WTC11 (cell line): ENCODE measurements around the gene UBQLN3. TPM values are rescaled to one million over a fixed set of nuclear protein-coding genes. Genes with fewer than 3 reads are reported as not detected.

Source experiments
- ATAC-seq: fragments of 200-7000 bp; cut with Tn5 transposase; 2 replicates; pipeline ENCODE4 v1.10.0; 2021; ENCODE audit warnings: mild to moderate bottlenecking, moderate library complexity
- CTCF ChIA-PET: fragments of 300-600 bp; sonication (Branson Sonifier 250); formaldehyde crosslinking; loops from one replicate; lab custom pipeline; 2021; ENCODE audit warnings: antibody characterized with exemption; lab: Charles Lee
- POLR2A ChIA-PET: fragments of 350-600 bp; sonication (Branson Sonifier 250); formaldehyde crosslinking; loops from one replicate; lab custom pipeline; 2021; ENCODE audit warnings: antibody characterized with exemption; lab: Charles Lee
- DNase-seq: peaks from one replicate; pipeline ENCODE4 v3.0.0; 2021; ENCODE audit warnings: low spot score
- H3K27ac Mint-ChIP-seq: 2 replicates; pipeline ENCODE4 v1.8.0; 2021; ENCODE audit warnings: mixed read lengths
- H3K27me3 Mint-ChIP-seq: 2 replicates; pipeline ENCODE4 v1.8.0; 2021; ENCODE audit warnings: low read depth, mild to moderate bottlenecking, moderate library complexity, mixed read lengths
- H3K36me3 Mint-ChIP-seq: 2 replicates; pipeline ENCODE4 v1.8.0; 2021; ENCODE audit warnings: mixed read lengths
- H3K4me1 Mint-ChIP-seq: 2 replicates; pipeline ENCODE4 v1.8.0; 2022; ENCODE audit warnings: mixed read lengths
- H3K4me3 Mint-ChIP-seq: 2 replicates; pipeline ENCODE4 v1.8.0; 2021; ENCODE audit warnings: mild to moderate bottlenecking, moderate library complexity, mixed read lengths
- H3K9me3 Mint-ChIP-seq: 2 replicates; pipeline ENCODE4 v1.8.0; 2021; ENCODE audit warnings: mixed read lengths
- AR ChIP-seq: fragments of 250-450 bp; sonication (Bioruptor Pico); IDR thresholded peaks from 2 replicates; pipeline ENCODE4 v1.9.0; 2021; ENCODE audit warnings: mild to moderate bottlenecking
- CREB1 ChIP-seq: sonication (generic); formaldehyde crosslinking; IDR thresholded peaks from 2 replicates; pipeline ENCODE4 v1.8.0; 2023; ENCODE audit warnings: mild to moderate bottlenecking, missing genetic modification reagents
- CREM ChIP-seq: sonication (generic); formaldehyde crosslinking; IDR thresholded peaks from 2 replicates; pipeline ENCODE4 v1.8.1; 2022; ENCODE audit warnings: mild to moderate bottlenecking, missing genetic modification reagents, moderate library complexity
- IRF2 ChIP-seq: sonication (generic); formaldehyde crosslinking; IDR thresholded peaks from 2 replicates; pipeline ENCODE4 v1.8.0; 2022; ENCODE audit warnings: low read depth, missing genetic modification reagents, borderline replicate concordance
- JAZF1 ChIP-seq: fragments of 250-450 bp; sonication (Bioruptor Pico); IDR thresholded peaks from 2 replicates; pipeline ENCODE4 v1.9.0; 2021; ENCODE audit warnings: moderate library complexity, mild to moderate bottlenecking, inconsistent platforms
- JUN ChIP-seq: sonication (generic); formaldehyde crosslinking; IDR thresholded peaks from 2 replicates; pipeline ENCODE4 v1.8.0; 2023; ENCODE audit warnings: mild to moderate bottlenecking, missing genetic modification reagents
- KAT7 ChIP-seq: sonication (generic); formaldehyde crosslinking; IDR thresholded peaks from 2 replicates; pipeline ENCODE4 v1.8.1; 2023; ENCODE audit warnings: missing genetic modification reagents, mild to moderate bottlenecking, borderline replicate concordance
- MXD4 ChIP-seq: fragments of 250-450 bp; sonication (Bioruptor Pico); IDR thresholded peaks from 2 replicates; pipeline ENCODE4 v1.8.0; 2021; ENCODE audit warnings: mild to moderate bottlenecking, moderate library complexity, borderline replicate concordance
- NFYB ChIP-seq: sonication (generic); formaldehyde crosslinking; conservative IDR thresholded peaks from 2 replicates; pipeline ENCODE4 v1.8.0; 2022; ENCODE audit warnings: low read depth, missing genetic modification reagents
- OVOL2 ChIP-seq: fragments of 250-450 bp; sonication (Bioruptor Pico); IDR thresholded peaks from 2 replicates; pipeline ENCODE4 v1.9.0; 2021; ENCODE audit warnings: mild to moderate bottlenecking, borderline replicate concordance
- PRDM15 ChIP-seq: sonication (generic); formaldehyde crosslinking; IDR thresholded peaks from 2 replicates; pipeline ENCODE4 v1.8.0; 2022; ENCODE audit warnings: missing genetic modification reagents
- PRRX2 ChIP-seq: fragments of 250-450 bp; sonication (Bioruptor Pico); IDR thresholded peaks from 2 replicates; pipeline ENCODE4 v1.8.0; 2021; ENCODE audit warnings: mild to moderate bottlenecking
- RELA ChIP-seq: sonication (generic); formaldehyde crosslinking; IDR thresholded peaks from 2 replicates; pipeline ENCODE4 v1.8.1; 2022; ENCODE audit warnings: missing genetic modification reagents, mild to moderate bottlenecking, borderline replicate concordance
- RORB ChIP-seq: fragments of 250-450 bp; sonication (Bioruptor Pico); IDR thresholded peaks from 2 replicates; pipeline ENCODE4 v1.9.0; 2021; ENCODE audit warnings: mild to moderate bottlenecking
- SMAD4 ChIP-seq: sonication (generic); formaldehyde crosslinking; IDR thresholded peaks from 2 replicates; pipeline ENCODE4 v1.8.0; 2022; ENCODE audit warnings: mild to moderate bottlenecking, missing genetic modification reagents
- SP1 ChIP-seq: sonication (generic); formaldehyde crosslinking; conservative IDR thresholded peaks from 2 replicates; pipeline ENCODE4 v1.8.1; 2022; ENCODE audit warnings: missing genetic modification reagents
- USF2 ChIP-seq: sonication (generic); formaldehyde crosslinking; IDR thresholded peaks from 2 replicates; pipeline ENCODE4 v1.8.1; 2023; ENCODE audit warnings: mild to moderate bottlenecking, missing genetic modification reagents, moderate library complexity
- ZNF232 ChIP-seq: sonication (generic); formaldehyde crosslinking; IDR thresholded peaks from 2 replicates; pipeline ENCODE4 v1.8.0; 2022; ENCODE audit warnings: mild to moderate bottlenecking, missing genetic modification reagents
- ZNF416 ChIP-seq: fragments of 250-450 bp; sonication (Bioruptor Pico); IDR thresholded peaks from 2 replicates; pipeline ENCODE4 v1.9.0; 2021; ENCODE audit warnings: mild to moderate bottlenecking, inconsistent platforms
- ZNF423 ChIP-seq: fragments of 250-450 bp; sonication (Bioruptor Pico); IDR thresholded peaks from 2 replicates; pipeline ENCODE4 v2.1.2; 2022; ENCODE audit warnings: mild to moderate bottlenecking, moderate library complexity
- total RNA-seq: library from RNA; stranded (reverse); gene quantifications from 3 replicates; pipeline ENCODE4 v1.2.3, GENCODE V29; 2021
- TF ChIP-seq, protein P1 (sequence below): sonication (generic); formaldehyde crosslinking; IDR thresholded peaks from 2 replicates; pipeline ENCODE4 v1.8.0; 2022; ENCODE audit warnings: mild to moderate bottlenecking, missing genetic modification reagents
- TF ChIP-seq, protein P2 (sequence below): fragments of 250-450 bp; sonication (Bioruptor Pico); conservative IDR thresholded peaks from 2 replicates; pipeline ENCODE4 v1.9.0; 2021; ENCODE audit warnings: mild to moderate bottlenecking
- TF ChIP-seq, protein P3 (sequence below): sonication (generic); formaldehyde crosslinking; IDR thresholded peaks from 2 replicates; pipeline ENCODE4 v1.8.1; 2023; ENCODE audit warnings: mild to moderate bottlenecking, missing genetic modification reagents, moderate library complexity
- TF ChIP-seq, protein P4 (sequence below): sonication (generic); formaldehyde crosslinking; IDR thresholded peaks from 2 replicates; pipeline ENCODE4 v1.8.1; 2023; ENCODE audit warnings: mild to moderate bottlenecking, missing genetic modification reagents

Gene UBQLN3
- total RNA-seq, 1 experiment from 2014 or later, result not detected

DNA sequence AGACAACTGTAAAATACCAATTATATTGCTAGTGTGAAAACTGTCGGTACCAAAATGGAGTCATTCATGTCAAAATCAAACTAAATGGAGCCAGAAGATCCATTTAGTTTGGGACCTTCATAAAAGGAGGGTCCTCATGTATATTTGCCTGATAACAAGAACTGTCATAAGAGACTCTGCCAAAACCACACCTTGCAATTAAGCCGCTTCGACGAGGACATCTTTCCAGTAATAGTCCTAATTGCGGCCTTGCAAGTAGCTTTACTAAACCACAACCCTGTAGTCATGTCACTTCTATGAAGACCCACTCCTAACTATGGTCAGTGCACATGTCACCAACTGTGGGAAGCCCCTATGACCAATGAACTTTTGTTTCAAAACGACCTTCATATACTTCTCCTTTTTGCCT, 9.4 kb downstream of the UBQLN3 start (continued):
- TF ChIP-seq, protein P1, sequence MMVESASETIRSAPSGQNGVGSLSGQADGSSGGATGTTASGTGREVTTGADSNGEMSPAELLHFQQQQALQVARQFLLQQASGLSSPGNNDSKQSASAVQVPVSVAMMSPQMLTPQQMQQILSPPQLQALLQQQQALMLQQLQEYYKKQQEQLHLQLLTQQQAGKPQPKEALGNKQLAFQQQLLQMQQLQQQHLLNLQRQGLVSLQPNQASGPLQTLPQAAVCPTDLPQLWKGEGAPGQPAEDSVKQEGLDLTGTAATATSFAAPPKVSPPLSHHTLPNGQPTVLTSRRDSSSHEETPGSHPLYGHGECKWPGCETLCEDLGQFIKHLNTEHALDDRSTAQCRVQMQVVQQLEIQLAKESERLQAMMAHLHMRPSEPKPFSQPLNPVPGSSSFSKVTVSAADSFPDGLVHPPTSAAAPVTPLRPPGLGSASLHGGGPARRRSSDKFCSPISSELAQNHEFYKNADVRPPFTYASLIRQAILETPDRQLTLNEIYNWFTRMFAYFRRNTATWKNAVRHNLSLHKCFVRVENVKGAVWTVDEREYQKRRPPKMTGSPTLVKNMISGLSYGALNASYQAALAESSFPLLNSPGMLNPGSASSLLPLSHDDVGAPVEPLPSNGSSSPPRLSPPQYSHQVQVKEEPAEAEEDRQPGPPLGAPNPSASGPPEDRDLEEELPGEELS (CRISPR knock-in tag), result no peak
- TF ChIP-seq JUN (CRISPR knock-in tag), result no peak
- TF ChIP-seq AR, result no peak
- no peak for TF ChIP-seq CREM (CRISPR knock-in tag)
- no peak for TF ChIP-seq ZNF416 (CRISPR knock-in tag)
- no peak for TF ChIP-seq RORB (CRISPR knock-in tag)
- TF ChIP-seq, protein P2, sequence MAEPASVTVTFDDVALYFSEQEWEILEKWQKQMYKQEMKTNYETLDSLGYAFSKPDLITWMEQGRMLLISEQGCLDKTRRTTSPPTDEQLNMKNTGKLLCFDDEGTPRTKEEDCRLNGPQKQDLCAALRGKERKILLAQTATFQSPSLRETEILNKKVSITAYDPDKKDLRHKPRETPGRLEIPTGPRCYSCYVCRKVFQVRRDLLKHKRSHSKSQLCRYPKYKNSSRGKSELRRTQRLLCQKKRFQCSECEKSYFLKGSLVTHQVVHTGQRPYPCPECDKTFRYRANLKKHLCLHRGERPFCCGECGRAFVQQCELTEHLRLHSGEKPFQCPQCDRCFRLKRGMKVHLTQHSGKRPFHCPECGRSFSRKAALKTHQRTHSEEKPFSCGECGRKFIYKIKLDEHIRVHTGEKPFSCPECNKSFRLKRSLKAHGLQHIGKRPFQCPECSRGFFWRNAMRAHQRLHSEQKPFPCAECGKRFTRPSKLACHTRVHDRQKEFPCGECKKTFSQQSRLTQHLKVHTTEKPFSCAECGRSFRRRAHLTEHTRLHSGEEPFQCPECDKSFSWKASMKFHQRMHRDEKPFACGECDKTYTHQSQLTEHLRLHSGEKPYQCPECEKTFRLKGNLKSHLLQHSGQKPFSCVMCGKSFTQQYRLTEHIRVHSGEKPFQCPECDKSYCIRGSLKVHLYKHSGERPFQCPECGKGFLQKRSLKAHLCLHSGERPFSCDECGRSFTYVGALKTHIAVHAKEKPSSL (CRISPR knock-in tag), result no peak
- TF ChIP-seq NFYB (CRISPR knock-in tag), result no peak
- TF ChIP-seq KAT7 (CRISPR knock-in tag), result no peak
- TF ChIP-seq, protein P3, sequence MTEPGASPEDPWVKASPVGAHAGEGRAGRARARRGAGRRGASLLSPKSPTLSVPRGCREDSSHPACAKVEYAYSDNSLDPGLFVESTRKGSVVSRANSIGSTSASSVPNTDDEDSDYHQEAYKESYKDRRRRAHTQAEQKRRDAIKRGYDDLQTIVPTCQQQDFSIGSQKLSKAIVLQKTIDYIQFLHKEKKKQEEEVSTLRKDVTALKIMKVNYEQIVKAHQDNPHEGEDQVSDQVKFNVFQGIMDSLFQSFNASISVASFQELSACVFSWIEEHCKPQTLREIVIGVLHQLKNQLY (CRISPR knock-in tag), result no peak
- no peak for TF ChIP-seq SMAD4 (CRISPR knock-in tag)
- TF ChIP-seq IRF2 (CRISPR knock-in tag), result no peak
- no peak for TF ChIP-seq SP1 (CRISPR knock-in tag)
- no peak for TF ChIP-seq RELA
- TF ChIP-seq, all 79 proteins: peak for 0

DNA sequence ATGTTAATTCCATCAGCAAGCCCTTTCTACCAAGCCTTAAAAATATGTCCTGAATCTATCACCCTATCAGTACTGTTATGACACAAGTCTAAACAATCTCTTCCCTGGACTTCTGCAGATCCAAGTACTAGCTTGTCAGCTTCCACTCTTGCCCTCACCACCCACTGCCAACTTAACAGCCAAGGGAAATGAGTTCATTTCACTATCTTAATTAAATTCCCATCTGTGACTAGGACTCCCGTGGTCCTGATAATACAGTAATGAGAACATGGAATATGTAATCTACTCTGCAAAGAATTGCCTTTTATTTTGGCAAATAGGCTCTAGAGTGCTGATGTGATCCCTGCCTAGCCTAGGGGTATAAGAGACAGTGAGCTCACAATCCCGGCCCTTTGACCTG, 10.1 kb downstream of the UBQLN3 start:
- no peak for DNase-seq
- POLR2A ChIA-PET, result no interaction called here
- Mint-ChIP-seq H3K4me1 (0 out of 2 replicates have a peak, but pooled peaks cover 3% of the 10 kb centered on the region), H3K4me3 (no peak overlapping the region), H3K27me3 (no peaks in the 10 kb centered on the region), H3K36me3 (no peaks in the 10 kb centered on the region), H3K27ac (no peak overlapping the region), H3K9me3 (no peaks in the 10 kb centered on the region)
- CTCF ChIA-PET, result no interaction called here
- TF ChIP-seq CREB1 (CRISPR knock-in tag) (no peak), ZNF423 (no peak), ZNF232 (CRISPR knock-in tag) (no peak), PRRX2 (CRISPR knock-in tag) (no peak), USF2 (CRISPR knock-in tag) (no peak), OVOL2 (CRISPR knock-in tag) (no peak), SMAD4 (CRISPR knock-in tag) (no peak), KAT7 (CRISPR knock-in tag) (no peak), JAZF1 (no peak), PRDM15 (CRISPR knock-in tag) (no peak), MXD4 (CRISPR knock-in tag) (no peak)
- TF ChIP-seq, protein P4, sequence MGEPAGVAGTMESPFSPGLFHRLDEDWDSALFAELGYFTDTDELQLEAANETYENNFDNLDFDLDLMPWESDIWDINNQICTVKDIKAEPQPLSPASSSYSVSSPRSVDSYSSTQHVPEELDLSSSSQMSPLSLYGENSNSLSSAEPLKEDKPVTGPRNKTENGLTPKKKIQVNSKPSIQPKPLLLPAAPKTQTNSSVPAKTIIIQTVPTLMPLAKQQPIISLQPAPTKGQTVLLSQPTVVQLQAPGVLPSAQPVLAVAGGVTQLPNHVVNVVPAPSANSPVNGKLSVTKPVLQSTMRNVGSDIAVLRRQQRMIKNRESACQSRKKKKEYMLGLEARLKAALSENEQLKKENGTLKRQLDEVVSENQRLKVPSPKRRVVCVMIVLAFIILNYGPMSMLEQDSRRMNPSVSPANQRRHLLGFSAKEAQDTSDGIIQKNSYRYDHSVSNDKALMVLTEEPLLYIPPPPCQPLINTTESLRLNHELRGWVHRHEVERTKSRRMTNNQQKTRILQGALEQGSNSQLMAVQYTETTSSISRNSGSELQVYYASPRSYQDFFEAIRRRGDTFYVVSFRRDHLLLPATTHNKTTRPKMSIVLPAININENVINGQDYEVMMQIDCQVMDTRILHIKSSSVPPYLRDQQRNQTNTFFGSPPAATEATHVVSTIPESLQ (CRISPR knock-in tag), result no peak
- no peak for ATAC-seq
